NCI-H345 treated with DMSO at 0.1 percent for 48 hours (cell line): ENCODE results near the gene CHD5.
"Not testable (repeated sequence)": the region's sequence is repeated elsewhere in the genome, so short reads cannot be mapped to it uniquely, and the experiment has no call there.

Experiments used
- DNase-seq: peaks from one replicate; lab custom pipeline; 2025; ENCODE audit not compliant: unreplicated experiment; lab: John Stamatoyannopoulos, UW

CHD5 gene

DNA sequence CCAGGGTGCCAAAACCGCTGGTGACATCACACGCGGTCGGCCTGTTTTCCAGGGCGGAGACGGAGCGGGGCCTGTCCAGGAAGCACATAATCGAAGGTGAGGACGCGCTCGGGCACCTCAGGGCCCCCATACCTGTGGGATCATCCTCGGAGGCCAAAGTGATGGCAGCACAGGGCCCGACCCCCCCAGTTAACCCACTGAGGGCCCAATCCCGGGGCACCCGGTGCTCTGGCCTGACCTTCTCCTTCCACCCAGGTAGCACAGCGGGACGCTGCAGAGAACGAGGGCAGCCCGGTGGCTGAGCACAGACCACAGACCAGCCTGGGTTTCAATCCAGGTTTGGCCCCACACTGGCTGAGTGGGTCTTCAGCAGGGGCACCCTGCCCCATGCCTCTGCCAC is 91.2 kb downstream of the CHD5 start:
- DNase-seq: no peak

DNA sequence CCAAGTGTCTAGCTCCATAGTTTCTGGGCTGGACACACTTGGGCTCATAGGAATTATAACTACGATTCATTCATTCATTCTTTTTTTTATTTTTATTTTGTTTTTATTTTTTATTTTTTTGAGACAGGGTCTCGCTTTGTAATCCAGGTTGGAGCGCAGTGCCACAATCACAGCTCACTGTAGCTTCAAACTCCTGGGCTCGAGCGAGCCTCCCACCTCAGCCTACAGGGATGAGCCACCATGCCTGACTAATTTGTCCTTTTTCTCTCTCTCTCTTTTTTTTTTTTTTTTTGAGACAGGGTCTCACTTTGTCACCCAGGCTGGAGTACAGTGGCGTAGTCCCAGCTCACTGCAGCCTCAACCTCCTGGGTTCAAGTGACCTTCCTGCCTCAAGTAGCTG is 92.2 kb downstream of the CHD5 start:
- DNase-seq: no peak

DNA sequence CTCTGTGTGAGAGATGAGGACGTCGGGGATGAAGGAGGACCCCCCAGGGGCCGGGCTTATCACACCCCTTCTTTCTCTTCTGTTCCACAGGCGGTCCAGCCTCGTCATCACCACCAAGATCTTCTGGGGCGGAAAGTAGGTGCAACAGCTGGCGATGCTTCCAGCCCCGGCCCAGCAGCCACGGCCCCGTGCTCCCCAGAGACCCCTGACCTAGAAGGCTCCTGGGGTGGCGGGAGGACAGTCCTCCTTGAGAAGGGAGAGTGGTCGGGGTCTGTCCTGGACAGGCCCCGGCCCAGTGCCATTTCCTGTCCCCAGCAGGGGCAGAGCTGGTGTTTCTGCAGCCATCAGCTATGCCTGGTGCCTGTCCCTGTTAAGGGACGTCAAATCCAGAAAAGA is 92.7 kb downstream of the CHD5 start:
- no peak for DNase-seq

DNA sequence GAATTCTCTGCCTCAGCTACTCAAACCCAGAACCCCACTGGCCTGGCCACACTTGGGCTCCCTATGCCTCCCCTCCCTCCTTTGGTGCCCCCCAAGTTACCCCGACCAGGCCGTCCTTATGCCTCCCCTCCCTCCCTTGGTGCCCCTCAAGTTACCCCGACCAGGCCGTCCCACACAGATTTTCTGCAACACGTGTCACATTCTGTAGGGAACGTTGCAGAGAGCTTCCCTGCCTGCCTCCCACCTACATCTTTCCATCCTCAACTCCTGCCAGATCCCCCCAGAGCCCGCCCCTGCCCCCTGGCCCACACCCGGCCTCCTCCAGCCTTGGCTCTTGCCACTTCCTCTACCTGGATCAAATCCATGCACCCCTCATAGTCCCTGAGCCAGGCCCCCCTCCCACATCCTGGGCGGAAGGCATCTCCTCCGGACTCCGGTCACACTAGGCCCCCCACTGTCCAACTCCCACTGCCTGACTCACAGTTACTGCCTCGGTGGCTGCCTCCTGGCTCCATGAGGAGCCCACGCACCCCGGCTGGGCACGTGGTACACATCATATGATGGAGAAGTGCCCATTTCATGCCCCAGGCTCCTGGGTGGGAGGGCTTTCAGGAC is 93.3 kb downstream of the CHD5 start:
- DNase-seq: no peak

DNA sequence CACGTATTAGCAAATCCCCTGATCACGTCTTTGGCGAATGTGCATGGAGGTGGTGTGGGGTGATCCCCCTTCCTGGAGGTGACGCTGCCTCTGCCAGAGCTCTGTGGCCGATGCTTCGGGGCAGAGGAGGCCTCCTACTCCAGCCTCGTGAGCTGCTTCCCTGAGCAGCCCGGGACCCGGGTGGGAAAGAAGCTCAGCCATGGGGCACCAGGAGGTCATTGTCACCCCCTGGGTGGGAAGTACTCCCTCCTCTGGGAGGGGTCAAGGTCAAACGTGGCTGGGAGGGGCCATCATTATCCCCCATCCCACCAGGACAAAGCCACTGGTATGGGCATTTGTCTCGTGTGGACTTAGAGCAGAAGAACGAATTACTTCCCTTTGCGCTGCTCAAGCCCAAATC is 93.8 kb downstream of the CHD5 start:
- DNase-seq: no peak

DNA sequence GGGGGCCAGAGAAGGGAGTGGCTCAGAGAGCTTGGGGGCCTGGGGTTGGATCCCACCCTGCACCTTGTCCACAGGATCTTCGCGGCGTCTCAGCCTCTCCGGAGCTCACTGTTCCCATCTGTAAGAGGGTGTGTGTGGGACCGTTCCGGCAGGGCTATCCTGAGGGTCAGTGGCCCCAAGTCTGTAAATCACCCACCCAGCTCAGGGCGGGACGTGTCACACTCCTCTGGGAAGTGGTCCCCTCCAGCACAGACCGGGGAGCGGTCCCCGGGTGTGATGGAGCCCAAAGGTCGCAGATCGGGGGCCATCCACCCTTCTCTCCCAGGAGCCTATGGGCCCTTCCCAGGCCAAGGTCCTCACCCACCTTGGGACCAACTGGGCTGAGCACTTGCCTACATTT is 94.5 kb downstream of the CHD5 start:
- no peak for DNase-seq

DNA sequence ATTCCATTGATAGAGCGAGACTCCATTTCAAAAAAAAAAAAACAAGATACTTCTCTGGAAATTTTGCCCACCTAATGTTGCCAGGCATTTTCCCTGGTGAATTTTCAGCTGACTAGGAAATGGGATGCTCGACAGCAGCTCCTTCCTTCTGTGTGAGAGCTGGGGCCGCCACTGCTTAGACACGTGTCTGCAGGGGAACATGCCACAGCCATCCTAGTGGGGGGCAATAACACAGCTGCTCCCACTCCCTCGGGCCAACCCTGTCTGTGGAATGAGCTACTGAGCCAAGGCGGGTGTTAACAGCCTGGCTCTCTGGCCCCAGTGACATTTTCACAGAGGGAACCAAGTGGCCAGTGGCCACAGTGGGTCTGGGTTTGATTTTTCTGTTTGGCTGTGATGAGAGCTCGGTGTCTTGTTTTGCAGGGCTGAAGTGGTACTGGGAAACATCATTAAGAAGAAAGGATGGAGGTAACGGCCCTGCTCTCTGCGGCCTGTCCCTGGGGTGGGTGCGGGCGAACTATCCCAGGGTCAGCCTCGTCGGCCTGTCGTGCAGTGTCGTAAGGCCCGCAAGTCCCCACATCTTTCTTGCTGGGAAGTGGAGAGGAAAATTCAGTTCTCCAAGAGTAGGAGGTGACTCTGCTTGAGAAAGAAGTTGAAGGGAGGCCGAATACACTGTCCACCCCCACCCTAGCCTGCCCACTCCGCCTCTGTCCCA is 95.2 kb downstream of the CHD5 start:
- no peak for DNase-seq

DNA sequence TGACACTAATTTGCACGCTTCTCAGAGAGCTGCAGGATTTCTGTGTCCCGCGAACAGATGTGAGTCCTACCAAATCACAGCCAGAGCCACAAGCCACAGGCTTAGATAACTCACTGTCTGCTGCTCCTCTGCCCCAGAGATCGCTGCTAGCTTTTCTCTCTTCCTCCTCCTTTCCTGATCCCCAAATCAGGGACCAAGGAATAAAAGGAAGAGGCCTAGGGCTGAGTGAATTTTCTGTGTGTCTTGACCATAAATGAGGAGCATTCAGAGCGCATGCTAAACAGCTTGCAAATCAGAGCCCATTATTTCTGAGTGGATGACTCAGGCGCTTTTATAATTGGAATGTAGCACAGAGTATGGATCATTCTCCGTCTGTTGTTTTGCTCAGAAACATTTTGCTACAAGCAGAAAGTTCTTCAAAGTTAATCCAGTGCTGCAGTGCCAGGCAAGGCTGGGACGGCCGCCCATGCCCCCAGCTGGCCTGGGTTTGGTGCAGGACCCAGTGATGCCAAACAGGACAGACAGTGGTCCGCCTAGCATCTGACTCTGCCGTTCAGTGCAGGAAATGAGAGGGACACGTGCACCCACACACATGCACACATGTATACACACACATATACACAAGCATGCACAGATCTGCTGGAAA is 96.2 kb downstream of the CHD5 start:
- no peak for DNase-seq

DNA sequence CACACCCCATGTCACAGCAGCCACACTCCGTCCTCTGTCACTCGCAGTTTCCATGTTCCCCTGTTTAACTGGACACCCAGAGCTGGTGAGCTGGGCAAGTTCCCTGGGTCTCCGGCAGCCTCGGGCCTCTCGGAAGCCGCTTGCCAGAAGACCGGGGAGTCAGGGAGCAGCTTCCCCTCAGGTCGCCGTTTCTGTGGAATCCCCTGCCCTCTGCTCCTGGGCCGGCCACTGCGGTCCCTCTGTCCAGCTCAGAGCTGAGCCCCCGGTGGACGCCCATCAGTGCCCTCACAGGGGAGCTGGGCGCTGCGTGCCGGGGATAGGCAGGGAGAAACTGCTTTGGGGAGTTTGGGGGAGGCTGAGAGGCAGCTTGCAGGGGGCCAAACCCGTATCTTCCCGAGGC is 96.7 kb downstream of the CHD5 start:
- DNase-seq: no peak

DNA sequence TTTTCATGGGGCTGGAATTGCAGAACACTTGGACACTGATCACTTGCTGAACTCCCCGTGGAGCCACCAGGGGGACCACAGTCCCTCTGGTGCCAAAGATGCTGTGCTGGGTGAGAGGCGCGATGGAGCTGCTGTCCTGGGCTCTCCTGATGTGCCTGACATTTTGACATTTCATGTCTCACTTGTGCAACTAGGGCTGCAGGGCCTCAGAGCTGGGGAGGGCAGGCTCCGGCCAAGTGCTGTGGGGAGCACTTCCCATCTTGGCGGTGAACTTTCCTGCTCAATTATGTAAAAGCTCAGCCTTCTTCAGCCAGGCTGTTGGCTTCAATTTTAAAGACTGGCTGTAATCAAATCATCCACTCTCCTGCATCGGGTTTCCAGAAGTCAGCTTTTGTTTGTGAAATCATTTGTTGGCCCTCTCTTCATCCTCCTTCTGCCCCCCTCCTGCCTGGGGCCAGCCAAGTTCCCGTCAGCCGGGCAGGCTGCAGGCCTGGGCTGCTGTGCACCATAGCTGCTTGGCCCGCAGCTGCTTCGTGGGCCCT is 97.6 kb downstream of the CHD5 start:
- no peak for DNase-seq

DNA sequence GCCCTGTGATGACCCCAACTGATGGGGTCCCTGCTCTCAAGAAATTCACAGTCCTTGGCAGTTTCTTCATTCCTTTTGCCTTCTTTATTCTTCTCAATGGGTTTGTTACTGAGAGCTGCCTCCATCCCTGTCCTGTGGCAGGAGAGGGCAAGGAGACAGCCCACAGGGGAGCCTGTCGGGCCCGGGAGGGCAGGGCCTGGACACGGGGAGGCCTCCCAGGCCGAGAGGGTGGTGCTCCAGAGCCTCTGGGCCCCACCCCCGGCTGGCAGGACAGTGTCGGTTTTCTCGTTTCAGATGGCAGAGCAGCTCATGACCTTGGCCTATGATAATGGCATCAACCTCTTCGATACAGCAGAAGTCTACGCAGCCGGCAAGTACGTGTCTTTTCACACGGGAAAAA is 98.2 kb downstream of the CHD5 start:
- no peak for DNase-seq

DNA sequence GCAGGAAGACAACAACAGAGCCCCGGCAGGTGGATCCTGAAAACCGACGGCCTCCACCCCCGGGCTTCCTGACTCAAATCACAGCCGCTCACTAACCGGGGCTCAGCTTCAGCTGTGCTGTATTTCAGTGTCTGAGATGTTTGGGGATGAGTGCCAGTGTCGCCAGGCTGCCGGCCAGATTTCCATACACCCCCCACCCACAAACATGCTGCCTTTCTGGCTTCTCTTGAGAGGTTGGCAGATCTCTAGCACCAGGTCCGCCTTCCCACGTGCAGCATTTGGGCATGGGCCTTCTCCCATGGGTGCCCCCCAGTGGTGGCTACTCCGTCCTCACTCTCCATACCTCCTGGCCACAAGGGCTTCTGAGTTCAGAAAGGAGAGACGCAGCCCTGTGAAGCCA is 99.7 kb downstream of the CHD5 start:
- DNase-seq: no peak

DNA sequence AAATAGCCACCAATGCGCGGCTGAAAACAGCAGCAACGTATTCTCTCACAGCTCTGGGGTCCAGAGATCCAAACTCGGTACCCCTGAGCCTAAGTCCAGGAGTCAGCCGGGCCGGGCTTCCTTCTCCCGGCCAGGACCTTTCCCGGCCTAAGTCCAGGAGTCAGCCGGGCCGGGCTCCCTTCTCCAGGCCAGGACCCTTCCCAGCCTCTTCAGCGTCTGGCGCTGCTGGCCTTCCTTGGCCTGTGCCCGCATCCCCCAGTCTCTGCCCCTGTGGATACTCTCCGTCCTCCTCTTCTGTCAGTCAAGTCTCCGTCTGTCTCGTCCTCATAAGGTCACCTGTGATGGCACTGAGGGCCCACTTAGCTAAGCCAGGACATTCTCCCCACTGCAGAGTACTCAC is 102.2 kb downstream of the CHD5 start:
- no peak for DNase-seq

DNA sequence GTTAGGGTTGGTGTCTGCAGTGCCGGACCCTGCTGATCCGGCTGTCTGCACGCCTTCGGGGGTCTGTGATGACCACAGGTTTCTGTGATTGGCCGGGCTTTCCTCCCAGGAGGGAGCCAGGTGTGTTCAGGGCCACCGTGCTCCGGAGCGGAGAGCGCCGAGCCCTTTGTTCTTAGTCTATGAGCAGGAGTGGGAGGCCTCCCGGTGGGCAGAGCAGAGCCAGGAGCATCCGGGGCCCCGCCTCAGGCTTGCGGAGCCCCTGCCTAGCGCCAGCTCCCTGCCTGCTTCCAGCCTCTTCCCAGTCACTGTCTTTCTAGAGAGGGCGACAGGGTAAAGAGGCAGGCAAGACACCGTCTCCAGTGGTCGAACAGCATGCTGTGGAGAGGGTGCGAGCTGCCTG is 102.6 kb downstream of the CHD5 start:
- no peak for DNase-seq

DNA sequence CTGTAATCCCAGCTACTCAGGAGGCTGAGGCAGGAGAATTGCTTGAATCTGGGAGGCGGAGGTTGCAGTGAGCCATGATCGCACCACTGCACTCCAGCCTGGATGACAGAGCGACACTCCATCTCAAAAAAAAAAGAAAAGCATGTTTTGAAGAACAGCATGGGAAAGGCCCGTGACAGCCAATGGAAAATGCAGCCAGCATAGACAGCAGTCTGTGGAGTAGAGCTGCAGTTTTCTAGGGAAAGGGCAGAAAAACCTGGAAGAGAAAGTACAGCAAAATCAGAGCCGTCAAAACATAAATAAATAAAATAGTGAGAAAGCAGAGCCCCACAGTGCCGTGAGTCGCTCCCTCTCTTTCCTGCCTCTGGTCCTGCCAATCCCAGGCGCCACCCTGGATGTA is 103.1 kb downstream of the CHD5 start:
- DNase-seq: not testable (repeated sequence)

DNA sequence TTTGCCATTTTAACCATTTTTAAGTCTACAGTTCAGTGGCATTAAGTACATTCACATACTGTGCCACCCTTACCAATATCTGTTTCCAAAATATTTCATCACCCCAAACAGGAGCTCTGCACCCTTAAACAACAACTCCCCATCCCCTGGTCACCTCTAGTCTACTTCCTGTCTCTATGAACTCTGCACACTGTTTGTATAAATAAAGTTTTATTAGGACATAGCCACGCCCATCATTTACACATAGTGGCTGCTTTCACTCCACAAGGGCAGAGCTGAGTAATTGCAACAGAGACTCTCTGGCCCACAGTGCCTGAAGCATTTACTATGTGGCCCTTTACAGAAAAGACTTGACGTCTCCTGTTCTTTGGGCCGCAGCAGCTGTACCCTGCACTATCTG is 104.4 kb downstream of the CHD5 start:
- no peak for DNase-seq

DNA sequence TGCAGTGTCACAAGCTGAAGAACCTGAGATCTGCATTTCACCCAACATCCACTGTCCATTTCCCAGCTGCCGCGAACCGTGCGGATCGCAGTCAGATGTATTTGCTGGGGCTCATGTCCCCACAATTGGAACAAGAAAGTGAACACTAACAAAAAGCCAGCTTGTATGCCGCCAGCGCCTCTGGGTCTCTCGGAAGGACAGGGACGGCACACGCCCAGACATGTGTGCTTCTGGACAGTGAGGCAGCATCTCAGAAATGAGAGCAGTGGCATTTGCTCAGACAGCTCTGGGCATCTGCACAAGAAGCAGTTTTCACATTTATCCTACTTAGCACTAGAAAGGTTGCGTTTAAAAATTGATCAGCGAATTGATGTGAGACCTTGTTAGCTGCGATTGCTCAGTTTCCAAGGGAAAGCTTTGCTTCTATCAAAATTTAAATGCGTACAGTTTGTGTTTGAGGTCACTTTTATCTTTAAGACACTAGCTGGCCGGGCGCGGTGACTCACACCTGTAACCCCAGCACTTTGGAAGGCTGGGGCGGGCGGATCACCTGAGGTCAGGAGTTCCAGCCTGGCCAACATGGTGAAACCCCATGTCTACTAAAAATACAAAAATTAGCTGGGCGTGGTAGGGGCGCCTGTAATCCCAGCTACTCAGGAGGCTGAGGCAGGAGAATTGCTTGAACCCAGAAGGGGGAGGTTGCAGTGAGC is 105.8 kb downstream of the CHD5 start:
- no peak for DNase-seq

DNA sequence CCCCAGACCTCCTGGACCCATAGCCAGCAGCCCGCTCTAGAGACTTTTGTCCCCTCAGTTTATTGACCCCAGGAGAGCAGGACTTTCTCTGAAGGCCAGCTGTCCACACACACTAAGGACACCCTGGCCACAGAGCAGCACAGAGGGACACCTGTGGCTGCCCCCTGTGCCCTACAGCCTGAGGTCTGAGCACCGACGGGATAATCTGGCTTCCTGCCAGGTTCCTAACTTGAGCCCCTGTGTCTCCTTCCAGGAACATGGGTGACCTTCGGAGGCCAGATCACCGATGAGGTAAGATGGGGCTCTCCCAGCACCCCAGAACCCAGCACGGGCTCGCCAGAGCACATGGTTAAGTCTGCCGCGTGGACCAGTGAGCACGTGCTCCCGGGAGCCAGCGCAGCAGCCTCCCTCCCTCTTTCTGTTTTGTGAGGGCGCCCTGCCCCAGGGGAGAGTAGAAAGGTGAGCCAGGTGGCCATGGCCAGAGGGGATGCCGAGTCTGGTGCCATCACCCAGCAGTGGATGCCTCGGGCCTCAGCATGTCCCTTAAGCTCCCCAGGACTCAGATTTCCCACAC is 106.6 kb downstream of the CHD5 start:
- no peak for DNase-seq

DNA sequence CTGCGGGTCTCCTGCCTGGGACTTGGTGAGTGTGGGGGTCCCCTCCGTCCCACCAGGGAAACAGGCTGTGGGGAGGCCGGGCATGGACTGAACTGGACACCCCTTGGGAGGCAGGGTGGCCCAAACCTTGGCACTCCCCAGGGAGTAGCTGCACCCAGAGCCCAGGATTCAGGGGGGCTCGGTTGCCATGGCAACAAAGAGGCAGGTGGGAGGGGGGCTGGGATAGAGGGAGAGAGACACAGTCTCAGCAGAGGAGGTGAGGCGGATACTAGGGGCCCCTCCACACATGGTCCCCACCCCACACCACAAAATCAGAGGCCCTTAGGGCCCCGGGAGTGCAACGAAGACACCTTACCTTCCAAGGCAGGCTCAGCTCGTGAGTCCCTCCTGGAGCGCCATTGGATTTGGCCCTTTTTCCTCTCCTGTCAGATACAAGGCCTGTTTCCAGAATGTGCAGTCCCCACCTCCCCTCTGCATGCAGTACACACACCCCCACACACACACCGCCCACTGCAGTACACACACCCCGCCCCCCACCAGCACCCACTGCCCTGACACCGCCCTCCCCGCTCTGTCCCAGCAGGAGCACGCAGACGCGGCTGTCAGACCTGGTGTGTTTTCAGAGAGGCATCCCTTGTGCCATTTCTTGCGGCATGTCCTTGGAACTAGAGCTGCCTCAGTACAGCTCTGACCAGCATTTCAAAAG is 107.2 kb downstream of the CHD5 start:
- DNase-seq: no peak

DNA sequence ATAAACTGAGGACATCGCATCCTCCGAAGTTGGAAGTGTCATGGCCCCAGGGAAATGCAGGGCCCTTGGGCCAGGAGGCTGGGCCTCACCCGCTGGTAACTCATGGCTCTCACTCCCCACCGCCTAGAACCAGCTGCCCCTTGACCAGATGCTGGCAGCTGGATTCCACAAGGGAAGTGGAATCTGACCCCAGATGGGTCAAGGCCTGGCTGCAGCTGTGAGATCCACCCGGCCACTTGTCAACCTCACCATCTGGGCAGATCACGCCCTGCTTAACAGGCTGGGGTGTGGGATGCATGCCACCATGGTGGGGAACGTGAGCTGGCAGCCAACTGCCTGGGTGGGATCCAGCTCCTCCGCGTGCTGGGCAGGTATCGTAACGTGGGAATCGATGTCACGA is 108.9 kb downstream of the CHD5 start:
- DNase-seq: no peak

DNA sequence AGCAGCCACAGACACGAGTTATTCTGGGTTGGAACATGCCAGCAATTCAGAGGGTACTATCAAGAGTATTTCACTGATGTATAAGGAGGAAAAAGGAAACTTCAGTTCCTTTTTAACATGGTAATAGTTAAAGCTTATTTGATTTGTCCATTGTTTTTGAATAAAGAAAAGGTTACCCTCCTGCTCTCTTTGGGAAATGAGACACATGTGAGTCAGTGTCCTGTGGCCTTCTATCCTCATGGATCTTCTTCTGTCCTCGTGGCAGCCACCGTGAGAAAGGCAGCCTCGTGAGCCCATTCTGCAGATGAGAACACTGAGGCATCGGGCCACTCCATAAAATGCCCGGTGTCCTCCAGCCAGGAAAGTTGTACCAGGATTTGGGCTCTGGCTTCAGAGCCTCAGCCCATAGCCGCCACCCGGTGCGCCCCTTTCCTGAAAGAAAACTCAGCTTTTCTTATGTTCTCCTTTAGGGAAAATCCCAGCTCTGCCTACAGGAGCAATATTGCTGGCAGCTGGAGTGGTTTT is 109.6 kb downstream of the CHD5 start:
- no peak for DNase-seq
